Measurements from ENCODE around the gene CFAP299. TPM values are rescaled to one million over a fixed set of nuclear protein-coding genes. Genes with fewer than 3 reads are reported as not detected.

The CFAP299 gene
- total RNA-seq, 2 donors from 2014 or later = not detected

DNA sequence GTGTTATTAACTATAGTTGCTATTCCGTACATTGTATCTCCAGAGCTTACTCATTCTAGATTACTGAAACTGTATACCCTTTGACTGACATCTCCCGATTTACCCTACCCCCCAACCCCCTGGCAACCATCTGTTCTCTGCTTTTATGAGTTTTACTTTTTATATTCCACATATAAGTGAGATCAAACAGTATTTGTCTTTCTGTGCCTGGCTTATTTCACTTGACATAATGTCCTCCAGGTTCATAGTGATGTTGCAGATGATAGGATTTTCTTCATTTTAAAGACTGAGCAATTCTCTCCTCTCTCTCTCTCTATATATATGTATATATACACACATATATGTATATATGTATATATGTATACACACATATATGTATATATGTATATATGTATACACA, 54.6 kb downstream of the CFAP299 start:
- Mint-ChIP-seq H3K36me3 (ENCODE audit: low read depth) (no peaks in the 10 kb centered on the region), H3K4me3 (no peak overlapping the region), H3K27ac (no peak overlapping the region), H3K27me3 (ENCODE audit: insufficient read depth) (no peaks in the 10 kb centered on the region), H3K4me1 (no peaks in the 10 kb centered on the region), H3K9me3 (peaks cover 3% of the 10 kb centered on the region)
- Histone ChIP-seq H3K9me3 (ENCODE audit: control insufficient read depth, low read length) (no peaks in the 10 kb centered on the region), H3K27me3 (ENCODE audit: control insufficient read depth, insufficient read depth, low read length, poor library complexity, severe bottlenecking) (no peaks in the 10 kb centered on the region), H3K4me1 (ENCODE audit: control insufficient read depth, insufficient read depth, low read length) (no peaks in the 10 kb centered on the region), H3K27ac (ENCODE audit: low read depth, low read length) (no peak overlapping the region), H3K36me3 (ENCODE audit: control insufficient read depth, insufficient read depth, low read length) (no peaks in the 10 kb centered on the region), H3K4me3 (ENCODE audit: low read length) (no peak overlapping the region), H3K9ac (ENCODE audit: extremely low read depth, low read length, poor library complexity, severe bottlenecking) (no peak overlapping the region)
- TF ChIP-seq, protein P1, sequence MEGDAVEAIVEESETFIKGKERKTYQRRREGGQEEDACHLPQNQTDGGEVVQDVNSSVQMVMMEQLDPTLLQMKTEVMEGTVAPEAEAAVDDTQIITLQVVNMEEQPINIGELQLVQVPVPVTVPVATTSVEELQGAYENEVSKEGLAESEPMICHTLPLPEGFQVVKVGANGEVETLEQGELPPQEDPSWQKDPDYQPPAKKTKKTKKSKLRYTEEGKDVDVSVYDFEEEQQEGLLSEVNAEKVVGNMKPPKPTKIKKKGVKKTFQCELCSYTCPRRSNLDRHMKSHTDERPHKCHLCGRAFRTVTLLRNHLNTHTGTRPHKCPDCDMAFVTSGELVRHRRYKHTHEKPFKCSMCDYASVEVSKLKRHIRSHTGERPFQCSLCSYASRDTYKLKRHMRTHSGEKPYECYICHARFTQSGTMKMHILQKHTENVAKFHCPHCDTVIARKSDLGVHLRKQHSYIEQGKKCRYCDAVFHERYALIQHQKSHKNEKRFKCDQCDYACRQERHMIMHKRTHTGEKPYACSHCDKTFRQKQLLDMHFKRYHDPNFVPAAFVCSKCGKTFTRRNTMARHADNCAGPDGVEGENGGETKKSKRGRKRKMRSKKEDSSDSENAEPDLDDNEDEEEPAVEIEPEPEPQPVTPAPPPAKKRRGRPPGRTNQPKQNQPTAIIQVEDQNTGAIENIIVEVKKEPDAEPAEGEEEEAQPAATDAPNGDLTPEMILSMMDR (conservative IDR thresholded peaks at IDR 0.05) = no peak
- 82% methylated on average over 2 of the region's 2 CpGs; no CpG with 5 or more reads in 1 of the 2 experiments for WGBS, 2 experiments (ENCODE audit: insufficient coverage in 1 of 2, insufficient read length in 1 of 2)
- no peak for DNase-seq

DNA sequence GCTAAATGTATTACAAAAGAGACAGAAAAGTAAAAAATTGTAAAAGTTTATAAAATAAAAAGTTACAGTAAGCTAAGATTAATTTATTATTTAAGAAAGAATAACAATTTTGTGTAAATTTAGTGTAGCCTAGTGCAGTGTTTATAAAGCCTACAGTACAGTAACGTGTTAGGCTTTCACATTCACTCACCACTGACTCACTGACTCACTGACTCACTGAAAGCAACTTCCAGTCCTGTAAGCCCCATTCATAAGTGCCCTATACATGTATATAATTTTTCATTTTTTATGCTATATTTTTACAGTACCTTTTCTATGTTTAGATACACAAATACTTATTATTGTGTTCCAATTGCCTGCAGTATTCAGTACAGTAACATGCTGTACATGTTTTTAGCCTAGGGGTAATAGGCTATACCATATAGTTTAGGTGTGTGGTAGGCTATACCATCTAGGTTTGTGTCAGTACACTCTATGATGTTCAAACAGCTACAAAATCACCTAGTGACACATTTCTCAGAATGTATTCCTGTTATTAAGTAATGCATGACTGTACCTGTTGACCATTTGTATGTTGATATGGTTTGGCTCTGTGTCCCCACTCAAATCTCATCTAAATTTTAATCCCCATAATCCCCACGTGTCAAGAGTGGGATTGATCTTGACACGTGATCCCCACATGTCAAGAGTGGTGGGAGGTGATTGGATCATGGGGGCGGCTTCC, 57.9 kb downstream of the CFAP299 start:
- H3K27ac Mint-ChIP-seq = no peak overlapping the region
- H3K9me3 Mint-ChIP-seq = no peaks in the 10 kb centered on the region
- no peaks in the 10 kb centered on the region for H3K36me3 Mint-ChIP-seq (ENCODE audit: low read depth)

DNA sequence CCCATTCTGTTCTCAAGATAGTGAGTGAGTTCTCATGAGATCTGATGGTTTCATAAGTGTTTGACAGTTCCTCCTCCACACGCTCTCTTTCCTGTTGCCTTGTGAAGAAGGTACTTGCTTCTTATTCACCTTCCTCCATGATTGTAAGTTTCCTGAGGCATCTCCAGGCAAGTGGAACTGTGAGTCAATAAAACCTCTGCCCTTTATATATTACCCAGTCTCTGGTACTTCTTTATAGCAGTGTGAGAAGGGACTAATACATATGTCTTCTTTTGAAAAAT, 58.4 kb downstream of the CFAP299 start:
- Mint-ChIP-seq H3K9me3 (peaks cover 4% of the 10 kb centered on the region), H3K36me3 (ENCODE audit: low read depth) (no peaks in the 10 kb centered on the region), H3K27me3 (ENCODE audit: insufficient read depth) (no peaks in the 10 kb centered on the region), H3K27ac (no peak overlapping the region), H3K4me1 (no peaks in the 10 kb centered on the region), H3K4me3 (no peak overlapping the region)
- Histone ChIP-seq H3K9me3 (ENCODE audit: control insufficient read depth, low read length) (no peaks in the 10 kb centered on the region), H3K9ac (ENCODE audit: extremely low read depth, low read length, poor library complexity, severe bottlenecking) (no peak overlapping the region), H3K27ac (ENCODE audit: low read depth, low read length) (no peak overlapping the region), H3K4me1 (ENCODE audit: control insufficient read depth, insufficient read depth, low read length) (no peaks in the 10 kb centered on the region), H3K36me3 (ENCODE audit: control insufficient read depth, insufficient read depth, low read length) (no peaks in the 10 kb centered on the region), H3K4me3 (ENCODE audit: low read length) (no peak overlapping the region), H3K27me3 (ENCODE audit: control insufficient read depth, insufficient read depth, low read length, poor library complexity, severe bottlenecking) (no peaks in the 10 kb centered on the region)
- 88 to 89% methylated on average over 1 of the region's 1 CpG for WGBS, 2 experiments (ENCODE audit: insufficient coverage in 1 of 2, insufficient read length in 1 of 2)
- no peak for DNase-seq
- TF ChIP-seq, protein P1 (conservative IDR thresholded peaks at IDR 0.05) = no peak

More for the DNA sequence above, 57.9 kb downstream of the CFAP299 start:
- Histone ChIP-seq H3K4me3 (ENCODE audit: low read length) (no peak overlapping the region), H3K36me3 (ENCODE audit: control insufficient read depth, insufficient read depth, low read length) (no peaks in the 10 kb centered on the region), H3K9me3 (ENCODE audit: control insufficient read depth, low read length) (no peaks in the 10 kb centered on the region), H3K27me3 (ENCODE audit: control insufficient read depth, insufficient read depth, low read length, poor library complexity, severe bottlenecking) (no peaks in the 10 kb centered on the region), H3K4me1 (ENCODE audit: control insufficient read depth, insufficient read depth, low read length) (no peaks in the 10 kb centered on the region), H3K9ac (ENCODE audit: extremely low read depth, low read length, poor library complexity, severe bottlenecking) (no peak overlapping the region), H3K27ac (ENCODE audit: low read depth, low read length) (no peak overlapping the region)
- no peak for DNase-seq
- WGBS, 2 experiments (ENCODE audit: insufficient coverage in 1 of 2, insufficient read length in 1 of 2) = 94% methylated on average over 4 of the region's 4 CpGs; no CpG with 5 or more reads in 1 of the 2 experiments
- no peak overlapping the region for H3K4me3 Mint-ChIP-seq
- H3K27me3 Mint-ChIP-seq (ENCODE audit: insufficient read depth) = no peaks in the 10 kb centered on the region
- TF ChIP-seq, protein P1 (conservative IDR thresholded peaks at IDR 0.05) = no peak
- no peaks in the 10 kb centered on the region for H3K4me1 Mint-ChIP-seq

Measured in endodermal cell (in vitro differentiated cells).